Erythroblast (primary cell): ENCODE measurements around the gene SGSH.

Experiments used
- DNase-seq, 2 experiments: peaks; one replicate each; lab custom pipeline; 2025; lab: John Stamatoyannopoulos, UW
- GATA1 ChIP-seq: IDR thresholded peaks from 2 replicates; pipeline ENCODE4 v1.6.1; 2011; ENCODE audit warnings: low read depth, mild to moderate bottlenecking, control low read depth, low read length, moderate library complexity
- POLR2A ChIP-seq: IDR thresholded peaks from 2 replicates; pipeline ENCODE4 v1.6.1; 2011; ENCODE audit warnings: mild to moderate bottlenecking, low read length

Gene SGSH

GRCh38 chr17:80168371-80168770 lies 51.8 kb downstream of the SGSH start:
- no peak for TF ChIP-seq GATA1
- TF ChIP-seq POLR2A, result no peak
- DNase-seq, result no peak

- DNase-seq, result no peak
Measured at GRCh38 chr17:80166446-80166845, 53.7 kb downstream of the SGSH start.

GRCh38 chr17:80164185-80164584 lies 55.9 kb downstream of the SGSH start:
- TF ChIP-seq GATA1, result no peak
- no peak for TF ChIP-seq POLR2A
- DNase-seq, result no peak

More at GRCh38 chr17:80166446-80166845, 53.7 kb downstream of the SGSH start:
- no peak for TF ChIP-seq GATA1
- no peak for TF ChIP-seq POLR2A

- TF ChIP-seq POLR2A (no peak), GATA1 (no peak)
- no peak for DNase-seq
Measured at GRCh38 chr17:80163336-80163735, 56.8 kb downstream of the SGSH start.

- no peak for DNase-seq
- TF ChIP-seq GATA1, result no peak
- peak; percentile 49 for TF ChIP-seq POLR2A
Measured at GRCh38 chr17:80160536-80160935, 59.6 kb downstream of the SGSH start.
